IMR-90 (cell line): ENCODE results near the gene CRACDL. TPM values are rescaled to one million over a fixed set of nuclear protein-coding genes. Genes with fewer than 3 reads are reported as not detected.
A peak's percentile ranks its signal among the peaks of the same experiment; 100 is the strongest.

ENCODE experiments used
- ATAC-seq: fragments of 200-7000 bp; cut with Tn5 transposase; 2 replicates; pipeline ENCODE4 v1.9.1; 2020; ENCODE audit warnings: low read depth, mild to moderate bottlenecking, moderate library complexity
- BruUV-seq: library from RNA; stranded (reverse); fragments of 400-500 nt; replicated peaks from 2 replicates; lab custom pipeline; 2021; lab: Mats Ljungman, UMichigan
- CTCF ChIA-PET: fragments of 300-600 bp; formaldehyde crosslinking; extraction: SDS; loops from one replicate; lab custom pipeline; 2021; ENCODE audit warnings: antibody characterized with exemption; lab: Yijun Ruan, JAX
- POLR2A ChIA-PET: fragments of 300-600 bp; sonication (Branson Sonifier 250); formaldehyde crosslinking; loops from one replicate; lab custom pipeline; 2022; ENCODE audit warnings: antibody characterized with exemption; ENCODE audit not compliant: unreplicated experiment; lab: Charles Lee
- DNase-seq: peaks from one replicate; pipeline ENCODE4 v3.0.0; 2013
- H2AFZ ChIP-seq: replicated peaks from 2 replicates; pipeline ENCODE3; 2013; ENCODE audit warnings: low read length, mild to moderate bottlenecking; ENCODE audit not compliant: poor library complexity
- H2AK5ac ChIP-seq: 2 replicates; pipeline ENCODE4 v1.6.1; 2013; ENCODE audit warnings: low read depth, low read length, inconsistent platforms
- H2AK9ac ChIP-seq: replicated peaks from 2 replicates; pipeline ENCODE3; 2013; ENCODE audit warnings: mild to moderate bottlenecking, low read depth, low read length, moderate library complexity; ENCODE audit not compliant: poor library complexity
- H2BK120ac ChIP-seq: 2 replicates; pipeline ENCODE4 v1.6.1; 2013; ENCODE audit warnings: low read depth, low read length, inconsistent platforms
- H2BK15ac ChIP-seq: 3 replicates; pipeline ENCODE4 v1.6.1; 2013; ENCODE audit warnings: low read depth, low read length, inconsistent platforms
- H2BK20ac ChIP-seq: 2 replicates; pipeline ENCODE4 v1.6.1; 2013; ENCODE audit warnings: low read depth, mild to moderate bottlenecking, inconsistent platforms, low read length, moderate library complexity
- H2BK5ac ChIP-seq: 2 replicates; pipeline ENCODE4 v1.6.1; 2013; ENCODE audit warnings: mild to moderate bottlenecking, low read depth, low read length, inconsistent platforms; ENCODE audit not compliant: poor library complexity, severe bottlenecking
- H3K14ac ChIP-seq: replicated peaks from 2 replicates; pipeline ENCODE4 v1.6.1; 2013; ENCODE audit warnings: low read depth, low read length, inconsistent platforms
- H3K18ac ChIP-seq: 2 replicates; pipeline ENCODE4 v1.6.1; 2013; ENCODE audit warnings: low read depth, low read length, control low read depth
- H3K23ac ChIP-seq: 2 replicates; pipeline ENCODE4 v1.6.1; 2013; ENCODE audit warnings: low read depth, low read length, inconsistent platforms
- H3K27ac ChIP-seq: 2 replicates; pipeline ENCODE4 v1.5.1; 2013; ENCODE audit warnings: mild to moderate bottlenecking, control low read depth, low read length; ENCODE audit not compliant: insufficient read depth
- H3K27me3 ChIP-seq: 2 replicates; pipeline ENCODE4 v1.6.1; 2013; ENCODE audit warnings: low read length; ENCODE audit not compliant: control insufficient read depth, insufficient read depth
- H3K36me3 ChIP-seq: 2 replicates; pipeline ENCODE4 v1.6.1; 2013; ENCODE audit warnings: low read length, mixed read lengths; ENCODE audit not compliant: control insufficient read depth, insufficient read depth
- H3K4ac ChIP-seq: 2 replicates; pipeline ENCODE4 v1.6.1; 2013; ENCODE audit warnings: low read depth, low read length, inconsistent platforms
- H3K4me1 ChIP-seq: 2 replicates; pipeline ENCODE4 v1.6.1; 2013; ENCODE audit warnings: low read length, mixed read lengths; ENCODE audit not compliant: control insufficient read depth, insufficient read depth
- H3K4me2 ChIP-seq: 2 replicates; pipeline ENCODE4 v1.6.1; 2013; ENCODE audit warnings: low read depth, mild to moderate bottlenecking, control low read depth, low read length, moderate library complexity
- H3K4me3 ChIP-seq: 2 replicates; pipeline ENCODE4 v1.5.1; 2013; ENCODE audit warnings: low read depth, mild to moderate bottlenecking, control low read depth, low read length, moderate library complexity; ENCODE audit not compliant: insufficient read depth
- H3K56ac ChIP-seq: 2 replicates; pipeline ENCODE4 v1.6.1; 2013; ENCODE audit warnings: low read length, inconsistent platforms; ENCODE audit not compliant: insufficient read depth; ENCODE audit errors: extremely low read depth
- H3K79me1 ChIP-seq, 2 experiments: 2 replicates each; pipeline ENCODE4 v1.6.1; 2013; ENCODE audit warnings: low read length in 2 of 2, inconsistent platforms in 1 of 2, low read depth in 1 of 2
- H3K9ac ChIP-seq: 2 replicates; pipeline ENCODE4 v1.6.1; 2013; ENCODE audit warnings: low read depth, low read length, control low read depth
- H3K9me1 ChIP-seq: 2 replicates; pipeline ENCODE4 v1.6.1; 2013; ENCODE audit warnings: low read length, inconsistent platforms; ENCODE audit not compliant: insufficient read depth
- H3K9me3 ChIP-seq: 2 replicates; pipeline ENCODE4 v1.6.1; 2013; ENCODE audit warnings: low read length; ENCODE audit not compliant: control insufficient read depth, insufficient read depth
- H4K20me1 ChIP-seq: 2 replicates; pipeline ENCODE4 v1.6.1; 2013; ENCODE audit warnings: low read length, inconsistent platforms; ENCODE audit not compliant: insufficient read depth
- H4K5ac ChIP-seq: 2 replicates; pipeline ENCODE4 v1.6.1; 2013; ENCODE audit warnings: mild to moderate bottlenecking, low read depth, low read length, control low read depth
- H4K8ac ChIP-seq, 2 experiments: 2 replicates each; pipeline ENCODE4 v1.6.1; 2013; ENCODE audit warnings: low read depth in 2 of 2, low read length in 2 of 2, control low read depth in 1 of 2, inconsistent platforms in 1 of 2
- H4K91ac ChIP-seq: 2 replicates; pipeline ENCODE4 v1.6.1; 2013; ENCODE audit warnings: low read depth, low read length, inconsistent platforms; ENCODE audit not compliant: insufficient read depth
- CEBPB ChIP-seq: IDR thresholded peaks from 2 replicates; pipeline ENCODE4 v1.6.1; 2012; ENCODE audit warnings: low read depth, low read length, improper control_type of control experiment
- CHD1 ChIP-seq: IDR thresholded peaks from 2 replicates; pipeline ENCODE4 v1.6.1; 2012; ENCODE audit warnings: low read depth, low read length, improper control_type of control experiment
- POLR2A ChIP-seq: IDR thresholded peaks from 2 replicates; pipeline ENCODE4 v1.6.1; 2012; ENCODE audit warnings: mild to moderate bottlenecking, low read depth, low read length
- RAD21 ChIP-seq: IDR thresholded peaks from 2 replicates; pipeline ENCODE4 v1.6.1; 2012; ENCODE audit warnings: low read length, improper control_type of control experiment
- RFX5 ChIP-seq: IDR thresholded peaks from 2 replicates; pipeline ENCODE4 v1.8.0; 2012; ENCODE audit warnings: low read depth, mild to moderate bottlenecking, low read length, moderate library complexity
- SMC3 ChIP-seq: fragments of 150-350 bp; IDR thresholded peaks from 2 replicates; pipeline ENCODE4 v1.6.1; 2016; ENCODE audit warnings: low read depth, mild to moderate bottlenecking, antibody characterized with exemption, low read length, moderate library complexity
- WGBS, 2 experiments: methylation state at CpG; one replicate each; pipeline versions ENCODE4 v1.1.5 to v1.1.7; 2013; ENCODE audit warnings: missing lambda C conversion rate in 2 of 2; ENCODE audit not compliant: insufficient read length in 1 of 2; ENCODE audit errors: extremely low coverage in 2 of 2; 5-methylcytosine and 5-hydroxymethylcytosine counted together
- dilution Hi-C: fragments of 300-500 bp; cut with HindIII; formaldehyde crosslinking; loops from one replicate; pipeline ENCODE4 v1.14.3; 2018; ENCODE audit warnings: low sequenced_read_pairs; ENCODE audit not compliant: unreplicated experiment
- in situ Hi-C: fragments of 300-500 bp; cut with MboI; formaldehyde crosslinking; loops from 3 replicates; pipeline ENCODE4 v1.14.3; 2019; ENCODE audit warnings: low sequenced_read_pairs, inconsistent platforms, mixed read lengths
- intact Hi-C: fragments of 100-400 bp; cut with micrococcal nuclease; formaldehyde crosslinking; loops from 2 replicates; pipeline ENCODE4 v1.10.0; 2022
- polyA plus RNA-seq, 3 experiments: library from polyadenylated mRNA; depleted of rRNA; stranded (reverse); fragments of >200 nt; gene quantifications; 2 replicates each; pipeline ENCODE4 v1.2.3, GENCODE V29; 2012; ENCODE audit warnings: low replicate concordance in 1 of 3
- total RNA-seq: library from RNA; depleted of rRNA; stranded (reverse); fragments of >200 nt; gene quantifications from 2 replicates; pipeline ENCODE4 v1.2.3, GENCODE V29; 2012

The CRACDL gene
- total and polyA plus RNA-seq, 2 of the 4 experiments (the other 2 are of a cell fraction), result not detected

DNA sequence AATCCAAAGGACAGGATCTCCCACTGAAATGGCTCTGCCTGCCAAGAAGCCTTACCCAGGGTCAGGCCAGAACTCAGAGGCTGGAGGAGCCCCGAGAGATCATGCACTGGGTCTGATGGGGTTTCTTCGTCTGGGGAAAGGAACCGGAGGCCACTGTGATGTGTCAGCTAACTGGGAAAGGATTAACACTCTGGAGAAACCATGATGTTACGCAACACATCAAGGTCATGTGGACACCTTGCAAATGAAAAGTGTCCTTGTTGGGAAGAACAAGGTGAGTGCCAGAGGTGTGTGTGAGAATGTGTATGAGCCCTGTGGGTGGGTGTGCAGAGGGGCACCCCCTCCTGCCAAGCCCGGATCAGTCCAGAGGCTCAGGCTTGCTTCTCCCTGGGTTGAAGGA lies 86.9 kb downstream of the CRACDL start:
- TF ChIP-seq CEBPB, result peak; percentile 77
- no peak for TF ChIP-seq RAD21
- TF ChIP-seq RFX5, result no peak
- no peak for TF ChIP-seq POLR2A
- TF ChIP-seq SMC3, result no peak
- no peak for TF ChIP-seq CHD1
- H3K18ac ChIP-seq, result no peak overlapping the region
- no peak overlapping the region for H2BK15ac ChIP-seq
- no peak overlapping the region for H3K4ac ChIP-seq
- H3K23ac ChIP-seq, result no peak overlapping the region
- no peaks in the 10 kb centered on the region; the same call in none of the 2 replicates for H3K27me3 ChIP-seq
- H3K36me3 ChIP-seq, result no peaks in the 10 kb centered on the region
- intact Hi-C loops (no loop called here), in situ Hi-C loops (loop anchor here (10.0 to 25.0 kb wide), 2 partner anchors 204 to 437 kb away; no protein-coding TSS in a partner anchor), dilution Hi-C loops (no loop called here)
- no peak overlapping the region for H2AK9ac ChIP-seq
- ChIA-PET POLR2A (no interaction called here), CTCF (no interaction called here)
- DNase-seq, result no peak
- H2BK5ac ChIP-seq, result no peak overlapping the region
- no peak overlapping the region for H3K4me2 ChIP-seq
- no peaks in the 10 kb centered on the region for H3K9me1 ChIP-seq
- no peak overlapping the region for H3K4me3 ChIP-seq
- H4K20me1 ChIP-seq, result no peaks in the 10 kb centered on the region
- no peak overlapping the region for H3K56ac ChIP-seq
- no peak overlapping the region for H3K9ac ChIP-seq
- no peak overlapping the region for H4K91ac ChIP-seq
- 48% methylated on average over 3 of the region's 5 CpGs; no CpG with 5 or more reads in 1 of the 2 experiments for WGBS, 2 experiments
- no TSS peak for BruUV-seq
- H2AFZ ChIP-seq, result no peak overlapping the region
- no peaks in the 10 kb centered on the region for H3K9me3 ChIP-seq
- ATAC-seq, result no peak
- H3K79me1 ChIP-seq, result no peaks in the 10 kb centered on the region
- H3K27ac ChIP-seq, result no peak overlapping the region
- H3K14ac ChIP-seq, result no peak overlapping the region
- no peak overlapping the region for H2BK120ac ChIP-seq
- no peak overlapping the region for H2AK5ac ChIP-seq
- H2BK20ac ChIP-seq, result no peak overlapping the region
- no peak overlapping the region for H4K5ac ChIP-seq
- no peak overlapping the region for H4K8ac ChIP-seq
- H3K4me1 ChIP-seq, result no peaks in the 10 kb centered on the region
